WTC11 (cell line): ENCODE results near the gene LEKR1. TPM values are rescaled to one million over a fixed set of nuclear protein-coding genes. Genes with fewer than 3 reads are reported as not detected.

ENCODE experiments used
- ATAC-seq: fragments of 200-7000 bp; cut with Tn5 transposase; 2 replicates; pipeline ENCODE4 v1.10.0; 2021; ENCODE audit warnings: mild to moderate bottlenecking, moderate library complexity
- CTCF ChIA-PET: fragments of 300-600 bp; sonication (Branson Sonifier 250); formaldehyde crosslinking; loops from one replicate; lab custom pipeline; 2021; ENCODE audit warnings: antibody characterized with exemption; lab: Charles Lee
- POLR2A ChIA-PET: fragments of 350-600 bp; sonication (Branson Sonifier 250); formaldehyde crosslinking; loops from one replicate; lab custom pipeline; 2021; ENCODE audit warnings: antibody characterized with exemption; lab: Charles Lee
- DNase-seq: peaks from one replicate; pipeline ENCODE4 v3.0.0; 2021; ENCODE audit warnings: low spot score
- H3K27ac Mint-ChIP-seq: 2 replicates; pipeline ENCODE4 v1.8.0; 2021; ENCODE audit warnings: mixed read lengths
- H3K27me3 Mint-ChIP-seq: 2 replicates; pipeline ENCODE4 v1.8.0; 2021; ENCODE audit warnings: low read depth, mild to moderate bottlenecking, moderate library complexity, mixed read lengths
- H3K36me3 Mint-ChIP-seq: 2 replicates; pipeline ENCODE4 v1.8.0; 2021; ENCODE audit warnings: mixed read lengths
- H3K4me1 Mint-ChIP-seq: 2 replicates; pipeline ENCODE4 v1.8.0; 2022; ENCODE audit warnings: mixed read lengths
- H3K4me3 Mint-ChIP-seq: 2 replicates; pipeline ENCODE4 v1.8.0; 2021; ENCODE audit warnings: mild to moderate bottlenecking, moderate library complexity, mixed read lengths
- H3K9me3 Mint-ChIP-seq: 2 replicates; pipeline ENCODE4 v1.8.0; 2021; ENCODE audit warnings: mixed read lengths
- FOXP1 ChIP-seq: sonication (generic); formaldehyde crosslinking; IDR thresholded peaks from 2 replicates; pipeline ENCODE4 v1.8.0; 2022; ENCODE audit warnings: missing genetic modification reagents, mild to moderate bottlenecking, moderate library complexity, borderline replicate concordance
- GRHL2 ChIP-seq: fragments of 250-450 bp; sonication (Bioruptor Pico); IDR thresholded peaks from 2 replicates; pipeline ENCODE4 v1.8.0; 2022; ENCODE audit warnings: mild to moderate bottlenecking, moderate library complexity; ENCODE audit not compliant: insufficient replicate concordance, severe bottlenecking
- GTF2I ChIP-seq: fragments of 250-450 bp; sonication (Bioruptor Pico); conservative IDR thresholded peaks from 2 replicates; pipeline ENCODE4 v1.4.0; 2021; ENCODE audit warnings: mild to moderate bottlenecking
- NR2C2 ChIP-seq: sonication (generic); formaldehyde crosslinking; IDR thresholded peaks from 2 replicates; pipeline ENCODE4 v1.8.0; 2022; ENCODE audit warnings: mild to moderate bottlenecking, missing genetic modification reagents
- NR3C1 ChIP-seq: sonication (generic); formaldehyde crosslinking; conservative IDR thresholded peaks from 2 replicates; pipeline ENCODE4 v1.8.1; 2023; ENCODE audit warnings: low read depth, mild to moderate bottlenecking, missing genetic modification reagents
- PREB ChIP-seq: sonication (generic); formaldehyde crosslinking; IDR thresholded peaks from 2 replicates; pipeline ENCODE4 v1.8.1; 2022; ENCODE audit warnings: mild to moderate bottlenecking, missing genetic modification reagents, moderate library complexity, borderline replicate concordance
- ZBTB43 ChIP-seq: sonication (generic); formaldehyde crosslinking; IDR thresholded peaks from 2 replicates; pipeline ENCODE4 v1.8.1; 2023; ENCODE audit warnings: mild to moderate bottlenecking, missing genetic modification reagents
- ZNF138 ChIP-seq: sonication (generic); formaldehyde crosslinking; conservative IDR thresholded peaks from 2 replicates; pipeline ENCODE4 v1.8.1; 2022; ENCODE audit warnings: mild to moderate bottlenecking, moderate library complexity, missing genetic modification reagents
- ZNF532 ChIP-seq: fragments of 250-450 bp; sonication (Bioruptor Pico); IDR thresholded peaks from 2 replicates; pipeline ENCODE4 v1.9.0; 2021; ENCODE audit warnings: mild to moderate bottlenecking, borderline replicate concordance
- ZSCAN18 ChIP-seq: fragments of 250-450 bp; sonication (Bioruptor Pico); IDR thresholded peaks from 2 replicates; pipeline ENCODE4 v2.1.2; 2022; ENCODE audit warnings: mild to moderate bottlenecking, moderate library complexity
- total RNA-seq: library from RNA; stranded (reverse); gene quantifications from 3 replicates; pipeline ENCODE4 v1.2.3, GENCODE V29; 2021
- TF ChIP-seq, protein P1 (sequence below): sonication (generic); formaldehyde crosslinking; IDR thresholded peaks from 2 replicates; pipeline ENCODE4 v1.8.0; 2022; ENCODE audit warnings: mild to moderate bottlenecking, missing genetic modification reagents
- TF ChIP-seq, protein P2 (sequence below): sonication (generic); formaldehyde crosslinking; IDR thresholded peaks from 2 replicates; pipeline ENCODE4 v1.8.1; 2023; ENCODE audit warnings: mild to moderate bottlenecking, missing genetic modification reagents
- TF ChIP-seq, protein P3 (sequence below): sonication (generic); formaldehyde crosslinking; conservative IDR thresholded peaks from 2 replicates; pipeline ENCODE4 v1.8.1; 2023; ENCODE audit warnings: mild to moderate bottlenecking, low read depth, missing genetic modification reagents, moderate library complexity
- TF ChIP-seq, protein P4 (sequence below): sonication (generic); formaldehyde crosslinking; IDR thresholded peaks from 2 replicates; pipeline ENCODE4 v1.8.0; 2022; ENCODE audit warnings: missing genetic modification reagents

The LEKR1 gene
- total RNA-seq, 1 experiment from 2014 or later: 0.09 TPM

DNA sequence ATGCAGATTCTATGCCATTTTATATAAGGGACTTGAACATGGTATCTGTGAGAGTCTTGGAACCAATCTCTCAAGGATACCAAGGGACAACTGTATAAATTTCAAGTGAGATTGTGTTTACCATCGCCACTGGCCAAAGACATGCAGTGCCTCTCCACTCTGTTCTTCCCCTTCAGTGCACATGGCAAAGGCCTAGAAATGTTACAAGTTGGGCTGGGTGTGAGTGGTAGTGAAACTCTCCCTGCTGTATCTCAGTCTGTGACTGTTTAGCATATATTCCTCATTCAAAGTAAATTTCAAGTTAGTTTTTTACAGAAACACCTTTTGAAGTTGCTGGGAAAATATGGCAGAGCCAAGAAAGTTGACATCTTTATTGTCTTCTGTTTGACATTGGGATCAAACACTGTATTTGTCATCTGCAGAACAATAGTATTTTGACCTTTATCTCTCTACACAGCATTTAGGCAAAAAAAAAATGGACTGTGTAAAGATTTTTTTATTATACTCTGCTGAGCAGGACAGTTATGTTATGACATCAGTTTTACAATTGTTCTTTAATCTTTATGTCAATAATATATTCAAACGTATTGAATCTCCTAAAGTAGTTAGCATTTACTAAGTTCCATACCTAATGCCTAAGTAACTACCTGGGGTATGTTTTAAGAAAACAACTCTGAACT lies 232.4 kb downstream of the LEKR1 start (continued):
- TF ChIP-seq PREB (CRISPR knock-in tag) (no peak), ZBTB43 (CRISPR knock-in tag) (no peak), GTF2I (CRISPR knock-in tag) (no peak), GRHL2 (no peak)

DNA sequence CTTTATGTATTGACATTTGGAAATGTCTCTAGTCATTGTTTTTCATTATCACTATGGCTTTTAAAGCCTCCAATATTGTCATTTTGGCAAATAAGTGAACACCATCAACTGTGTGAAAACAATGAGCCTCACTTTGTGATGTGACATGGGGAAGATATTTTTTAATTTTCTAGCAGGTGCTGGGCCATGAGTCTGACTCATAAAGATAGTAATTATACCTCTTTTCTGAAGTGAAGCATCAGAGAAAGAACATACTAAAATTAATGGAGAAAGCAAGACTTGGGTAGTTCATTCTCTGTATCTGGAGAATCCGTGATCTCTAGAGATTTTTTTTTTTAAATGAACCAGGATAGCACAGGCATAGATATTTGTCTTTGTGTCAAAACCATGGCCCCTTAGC lies 233.0 kb downstream of the LEKR1 start:
- ATAC-seq: no peak
- TF ChIP-seq, protein P1, sequence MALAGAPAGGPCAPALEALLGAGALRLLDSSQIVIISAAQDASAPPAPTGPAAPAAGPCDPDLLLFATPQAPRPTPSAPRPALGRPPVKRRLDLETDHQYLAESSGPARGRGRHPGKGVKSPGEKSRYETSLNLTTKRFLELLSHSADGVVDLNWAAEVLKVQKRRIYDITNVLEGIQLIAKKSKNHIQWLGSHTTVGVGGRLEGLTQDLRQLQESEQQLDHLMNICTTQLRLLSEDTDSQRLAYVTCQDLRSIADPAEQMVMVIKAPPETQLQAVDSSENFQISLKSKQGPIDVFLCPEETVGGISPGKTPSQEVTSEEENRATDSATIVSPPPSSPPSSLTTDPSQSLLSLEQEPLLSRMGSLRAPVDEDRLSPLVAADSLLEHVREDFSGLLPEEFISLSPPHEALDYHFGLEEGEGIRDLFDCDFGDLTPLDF (CRISPR knock-in tag): no peak
- TF ChIP-seq ZNF138 (CRISPR knock-in tag): no peak
- no peak for TF ChIP-seq NR2C2 (CRISPR knock-in tag)
- TF ChIP-seq, protein P2, sequence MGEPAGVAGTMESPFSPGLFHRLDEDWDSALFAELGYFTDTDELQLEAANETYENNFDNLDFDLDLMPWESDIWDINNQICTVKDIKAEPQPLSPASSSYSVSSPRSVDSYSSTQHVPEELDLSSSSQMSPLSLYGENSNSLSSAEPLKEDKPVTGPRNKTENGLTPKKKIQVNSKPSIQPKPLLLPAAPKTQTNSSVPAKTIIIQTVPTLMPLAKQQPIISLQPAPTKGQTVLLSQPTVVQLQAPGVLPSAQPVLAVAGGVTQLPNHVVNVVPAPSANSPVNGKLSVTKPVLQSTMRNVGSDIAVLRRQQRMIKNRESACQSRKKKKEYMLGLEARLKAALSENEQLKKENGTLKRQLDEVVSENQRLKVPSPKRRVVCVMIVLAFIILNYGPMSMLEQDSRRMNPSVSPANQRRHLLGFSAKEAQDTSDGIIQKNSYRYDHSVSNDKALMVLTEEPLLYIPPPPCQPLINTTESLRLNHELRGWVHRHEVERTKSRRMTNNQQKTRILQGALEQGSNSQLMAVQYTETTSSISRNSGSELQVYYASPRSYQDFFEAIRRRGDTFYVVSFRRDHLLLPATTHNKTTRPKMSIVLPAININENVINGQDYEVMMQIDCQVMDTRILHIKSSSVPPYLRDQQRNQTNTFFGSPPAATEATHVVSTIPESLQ (CRISPR knock-in tag): no peak
- TF ChIP-seq NR3C1 (CRISPR knock-in tag): no peak
- no peak for TF ChIP-seq ZNF532
- TF ChIP-seq, protein P3, sequence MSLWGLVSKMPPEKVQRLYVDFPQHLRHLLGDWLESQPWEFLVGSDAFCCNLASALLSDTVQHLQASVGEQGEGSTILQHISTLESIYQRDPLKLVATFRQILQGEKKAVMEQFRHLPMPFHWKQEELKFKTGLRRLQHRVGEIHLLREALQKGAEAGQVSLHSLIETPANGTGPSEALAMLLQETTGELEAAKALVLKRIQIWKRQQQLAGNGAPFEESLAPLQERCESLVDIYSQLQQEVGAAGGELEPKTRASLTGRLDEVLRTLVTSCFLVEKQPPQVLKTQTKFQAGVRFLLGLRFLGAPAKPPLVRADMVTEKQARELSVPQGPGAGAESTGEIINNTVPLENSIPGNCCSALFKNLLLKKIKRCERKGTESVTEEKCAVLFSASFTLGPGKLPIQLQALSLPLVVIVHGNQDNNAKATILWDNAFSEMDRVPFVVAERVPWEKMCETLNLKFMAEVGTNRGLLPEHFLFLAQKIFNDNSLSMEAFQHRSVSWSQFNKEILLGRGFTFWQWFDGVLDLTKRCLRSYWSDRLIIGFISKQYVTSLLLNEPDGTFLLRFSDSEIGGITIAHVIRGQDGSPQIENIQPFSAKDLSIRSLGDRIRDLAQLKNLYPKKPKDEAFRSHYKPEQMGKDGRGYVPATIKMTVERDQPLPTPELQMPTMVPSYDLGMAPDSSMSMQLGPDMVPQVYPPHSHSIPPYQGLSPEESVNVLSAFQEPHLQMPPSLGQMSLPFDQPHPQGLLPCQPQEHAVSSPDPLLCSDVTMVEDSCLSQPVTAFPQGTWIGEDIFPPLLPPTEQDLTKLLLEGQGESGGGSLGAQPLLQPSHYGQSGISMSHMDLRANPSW (CRISPR knock-in tag): no peak
- TF ChIP-seq, protein P4, sequence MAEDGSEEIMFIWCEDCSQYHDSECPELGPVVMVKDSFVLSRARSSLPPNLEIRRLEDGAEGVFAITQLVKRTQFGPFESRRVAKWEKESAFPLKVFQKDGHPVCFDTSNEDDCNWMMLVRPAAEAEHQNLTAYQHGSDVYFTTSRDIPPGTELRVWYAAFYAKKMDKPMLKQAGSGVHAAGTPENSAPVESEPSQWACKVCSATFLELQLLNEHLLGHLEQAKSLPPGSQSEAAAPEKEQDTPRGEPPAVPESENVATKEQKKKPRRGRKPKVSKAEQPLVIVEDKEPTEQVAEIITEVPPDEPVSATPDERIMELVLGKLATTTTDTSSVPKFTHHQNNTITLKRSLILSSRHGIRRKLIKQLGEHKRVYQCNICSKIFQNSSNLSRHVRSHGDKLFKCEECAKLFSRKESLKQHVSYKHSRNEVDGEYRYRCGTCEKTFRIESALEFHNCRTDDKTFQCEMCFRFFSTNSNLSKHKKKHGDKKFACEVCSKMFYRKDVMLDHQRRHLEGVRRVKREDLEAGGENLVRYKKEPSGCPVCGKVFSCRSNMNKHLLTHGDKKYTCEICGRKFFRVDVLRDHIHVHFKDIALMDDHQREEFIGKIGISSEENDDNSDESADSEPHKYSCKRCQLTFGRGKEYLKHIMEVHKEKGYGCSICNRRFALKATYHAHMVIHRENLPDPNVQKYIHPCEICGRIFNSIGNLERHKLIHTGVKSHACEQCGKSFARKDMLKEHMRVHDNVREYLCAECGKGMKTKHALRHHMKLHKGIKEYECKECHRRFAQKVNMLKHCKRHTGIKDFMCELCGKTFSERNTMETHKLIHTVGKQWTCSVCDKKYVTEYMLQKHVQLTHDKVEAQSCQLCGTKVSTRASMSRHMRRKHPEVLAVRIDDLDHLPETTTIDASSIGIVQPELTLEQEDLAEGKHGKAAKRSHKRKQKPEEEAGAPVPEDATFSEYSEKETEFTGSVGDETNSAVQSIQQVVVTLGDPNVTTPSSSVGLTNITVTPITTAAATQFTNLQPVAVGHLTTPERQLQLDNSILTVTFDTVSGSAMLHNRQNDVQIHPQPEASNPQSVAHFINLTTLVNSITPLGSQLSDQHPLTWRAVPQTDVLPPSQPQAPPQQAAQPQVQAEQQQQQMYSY: no peak
- TF ChIP-seq ZSCAN18 (CRISPR knock-in tag): no peak
- no peak for TF ChIP-seq FOXP1

More for the DNA sequence above, 233.0 kb downstream of the LEKR1 start:
- no peak overlapping the region for H3K4me3 Mint-ChIP-seq
- ChIA-PET CTCF (no interaction called here), POLR2A (no interaction called here)
- H3K4me1 Mint-ChIP-seq: peaks cover 13% of the 10 kb centered on the region
- H3K36me3 Mint-ChIP-seq: no peaks in the 10 kb centered on the region
- H3K27me3 Mint-ChIP-seq: peaks cover 12% of the 10 kb centered on the region
- no peak overlapping the region for H3K27ac Mint-ChIP-seq
- no peak for DNase-seq
- peaks cover 6% of the 10 kb centered on the region; the same call in 1 of the 2 replicates for H3K9me3 Mint-ChIP-seq
